K562 (cell line): ENCODE results near the gene PCDH9. TPM values are rescaled to one million over a fixed set of nuclear protein-coding genes. Genes with fewer than 3 reads are reported as not detected.

Source experiments
- ATAC-seq: fragments of 200-7000 bp; cut with Tn5 transposase; 3 replicates; pipeline ENCODE4 v1.9.1; 2020; ENCODE audit warnings: moderate library complexity
- BruUV-seq: library from RNA; stranded (reverse); fragments of 400-500 nt; replicated peaks from 2 replicates; lab custom pipeline; 2021; lab: Mats Ljungman, UMichigan
- CTCF ChIA-PET: fragments of 300-600 bp; formaldehyde crosslinking; extraction: SDS; loops from one replicate; lab custom pipeline; 2021; ENCODE audit warnings: low intra/inter-chr PET ratio; lab: Yijun Ruan, JAX
- POLR2A ChIA-PET: fragments of 300-600, 350-650 bp; sonication (Branson Sonifier 250); formaldehyde crosslinking; extraction: SDS; loops from one replicate; lab custom pipeline; 2021; ENCODE audit warnings: antibody characterized with exemption, inconsistent platforms; lab: Yijun Ruan, JAX
- DNase-seq, 4 experiments: peaks; one replicate each; pipeline versions ENCODE4 v3.0.0 to v3.0.0-alpha.2; 2011 to 2018; ENCODE audit warnings: low spot score in 3 of 4, mixed read lengths in 3 of 4; ENCODE audit errors: extremely low read depth in 1 of 4
- FAIRE-seq: peaks from 2 replicates; lab custom pipeline; 2011; peaks lifted over from hg19 to GRCh38; lab: Jason Lieb, UNC
- H2AFZ ChIP-seq: 2 replicates; pipeline ENCODE4 v1.6.0; 2011; ENCODE audit warnings: low read depth, low read length, control low read depth, inconsistent platforms
- H3K27ac ChIP-seq: fragments of 200-600 bp; 3 replicates; pipeline ENCODE4 v1.8.0; 2011; ENCODE audit warnings: low read depth, mild to moderate bottlenecking, control low read depth, inconsistent platforms, low read length, moderate library complexity, mixed read lengths; ENCODE audit errors: extremely low read depth
- H3K27me3 ChIP-seq, 2 experiments: fragments of 300-600 bp in 1 of 2; 2 replicates in 1 of 2; 3 replicates in 1 of 2; pipeline versions ENCODE4 v1.6.0 to v1.8.0; 2011; ENCODE audit warnings: inconsistent platforms in 2 of 2, low read length in 2 of 2, mild to moderate bottlenecking in 1 of 2, mixed read lengths in 1 of 2, moderate library complexity in 1 of 2; ENCODE audit not compliant: control insufficient read depth in 2 of 2, insufficient read depth in 2 of 2
- H3K36me3 ChIP-seq: fragments of 300-600 bp; 3 replicates; pipeline ENCODE4 v1.8.0; 2011; ENCODE audit warnings: mild to moderate bottlenecking, low read length, inconsistent platforms; ENCODE audit not compliant: control insufficient read depth, insufficient read depth
- H3K4me1 ChIP-seq, 2 experiments: fragments of 200-600 bp in 1 of 2; replicated peaks in 1 of 2; 2 replicates in 1 of 2; 3 replicates in 1 of 2; pipeline versions ENCODE4 v1.5.1 to v1.8.0; 2011; ENCODE audit warnings: inconsistent platforms in 2 of 2, low read length in 2 of 2, mild to moderate bottlenecking in 1 of 2, mixed read lengths in 1 of 2, moderate library complexity in 1 of 2; ENCODE audit not compliant: control insufficient read depth in 2 of 2, insufficient read depth in 2 of 2
- H3K4me2 ChIP-seq: 2 replicates; pipeline ENCODE4 v1.6.1; 2011; ENCODE audit warnings: low read length, control low read depth, inconsistent platforms, mixed read lengths; ENCODE audit not compliant: insufficient read depth
- H3K4me3 ChIP-seq: fragments of 200-600 bp; sonication (generic), shearing (Covaris generic); 2 replicates; pipeline ENCODE4 v1.5.1; 2016; ENCODE audit warnings: control low read depth, inconsistent platforms
- H3K79me2 ChIP-seq: fragments of 200-600 bp; 3 replicates; pipeline ENCODE4 v1.8.0; 2011; ENCODE audit warnings: low read length, inconsistent platforms; ENCODE audit not compliant: control insufficient read depth, insufficient read depth
- H3K9ac ChIP-seq, 2 experiments: 2 replicates each; pipeline versions ENCODE4 v1.6.0 to v1.6.1; 2011; ENCODE audit warnings: low read depth in 2 of 2, low read length in 2 of 2, control low read depth in 1 of 2, inconsistent platforms in 1 of 2, mild to moderate bottlenecking in 1 of 2, mixed read lengths in 1 of 2; ENCODE audit not compliant: insufficient read depth in 1 of 2
- H3K9me1 ChIP-seq: one replicate; pipeline ENCODE4 v1.6.0; 2011; ENCODE audit warnings: inconsistent platforms, mild to moderate bottlenecking, low read length, moderate library complexity; ENCODE audit not compliant: control insufficient read depth, insufficient read depth
- H3K9me3 ChIP-seq: replicated peaks from 2 replicates; pipeline ENCODE4 v1.5.1; 2011; ENCODE audit warnings: low read depth, low read length, inconsistent platforms; ENCODE audit not compliant: control insufficient read depth, insufficient read depth
- H4K20me1 ChIP-seq: replicated peaks from 2 replicates; pipeline ENCODE4 v1.6.1; 2011; ENCODE audit warnings: low read length, inconsistent platforms, mixed read lengths; ENCODE audit not compliant: control insufficient read depth, insufficient read depth
- EZH2 ChIP-seq: IDR thresholded peaks from 2 replicates; pipeline ENCODE4 v1.6.1; 2012; ENCODE audit warnings: low read depth, mild to moderate bottlenecking, inconsistent platforms, low read length, borderline replicate concordance
- HEY1 ChIP-seq: fragments of 250-450 bp; sonication (Bioruptor Pico); IDR thresholded peaks from 2 replicates; pipeline ENCODE4 v1.5.0; 2020; ENCODE audit warnings: mild to moderate bottlenecking, moderate library complexity, borderline replicate concordance
- HSF4 ChIP-seq: fragments of 250-450 bp; sonication (Bioruptor Pico); IDR thresholded peaks from 2 replicates; pipeline ENCODE4 v2.1.2; 2022; ENCODE audit warnings: mild to moderate bottlenecking, moderate library complexity, borderline replicate concordance
- IFI16 ChIP-seq: fragments of 250-450 bp; sonication (Bioruptor Pico); IDR thresholded peaks from 2 replicates; pipeline ENCODE4 v2.1.2; 2022; ENCODE audit warnings: mild to moderate bottlenecking, inconsistent platforms
- MITF ChIP-seq: IDR thresholded peaks from 2 replicates; pipeline ENCODE4 v1.6.1; 2014; ENCODE audit warnings: antibody characterized with exemption
- POLR2AphosphoS2 ChIP-seq: IDR thresholded peaks from 2 replicates; pipeline ENCODE4 v1.6.1; 2012; ENCODE audit warnings: low read length, improper control_type of control experiment
- TRIM25 ChIP-seq: fragments of 450-650 bp; IDR thresholded peaks from 2 replicates; pipeline ENCODE4 v1.7.0; 2016; ENCODE audit warnings: borderline replicate concordance
- WHSC1 ChIP-seq: IDR thresholded peaks from one replicate; pipeline ENCODE4 v1.6.1; 2012; ENCODE audit warnings: low read length, control low read depth, inconsistent platforms
- ZNF184 ChIP-seq: sonication (generic); formaldehyde crosslinking; IDR thresholded peaks from 2 replicates; pipeline ENCODE4 v1.5.0; 2020; ENCODE audit warnings: missing genetic modification reagents
- ZNF217 ChIP-seq: sonication (generic); formaldehyde crosslinking; IDR thresholded peaks from 2 replicates; pipeline ENCODE4 v1.8.0; 2022; ENCODE audit warnings: mild to moderate bottlenecking, missing genetic modification reagents
- ZNF764 ChIP-seq: fragments of 250-450 bp; sonication (Bioruptor Pico); IDR thresholded peaks from 2 replicates; pipeline ENCODE4 v1.4.0; 2020; ENCODE audit warnings: low read depth, mild to moderate bottlenecking, moderate library complexity
- whole genome bisulfite sequencing: fragments of 100-300 bp; shearing (Covaris generic); methylation state at CpG from one replicate; pipeline ENCODE4 v1.1.6; 2016; ENCODE audit warnings: low coverage, mixed read lengths; ENCODE audit not compliant: insufficient coverage; ENCODE audit errors: missing lambda C conversion rate; 5-methylcytosine and 5-hydroxymethylcytosine counted together
- in situ Hi-C: fragments of 300-500 bp; cut with MboI; formaldehyde crosslinking; loops from 4 replicates; pipeline ENCODE4 v1.15.0; 2018; ENCODE audit warnings: inconsistent platforms, mixed read lengths
- intact Hi-C: fragments of 100-400 bp; cut with micrococcal nuclease; formaldehyde crosslinking; loops from 2 replicates; pipeline ENCODE4 v1.14.2; 2022
- polyA plus RNA-seq, 8 experiments: library from polyadenylated mRNA; depleted of rRNA in 4 of 8; stranded (reverse) in 5 of 8; unstranded in 3 of 8; fragments of >200 nt; fragmentation: Nextera tagmentation in 2 of 8; fragmentation: Illumina TruSeq in 1 of 8; extraction: Ambion mirVana in 2 of 8; extraction: Trizol in 1 of 8; gene quantifications; 2 replicates each; pipeline versions ENCODE4 v1.2.1 to v1.2.3, GENCODE V29; 2011 to 2014; ENCODE audit warnings: inconsistent platforms in 1 of 8, missing spikeins in 1 of 8
- total RNA-seq, 7 experiments: library from RNA; depleted of rRNA in 6 of 7; stranded (reverse); fragments of >200 nt in 6 of 7; fragmentation: Illumina TruSeq in 2 of 7; extraction: Trizol in 2 of 7; gene quantifications; 2 replicates each; pipeline versions ENCODE4 v1.2.1 to v1.2.3, GENCODE V29; 2011 to 2021; ENCODE audit warnings: low replicate concordance in 1 of 7
- TF ChIP-seq, protein P1 (sequence below): sonication (generic); formaldehyde crosslinking; IDR thresholded peaks from 2 replicates; pipeline ENCODE4 v1.8.0; 2022; ENCODE audit warnings: mild to moderate bottlenecking, low read depth, missing genetic modification reagents

The PCDH9 gene
- total and polyA plus RNA-seq, 9 of the 15 experiments (the other 6 are each of a cell fraction or from before 2014, with no cell fraction given), result 1.1 to 6.7 (median 4.9) TPM

DNA sequence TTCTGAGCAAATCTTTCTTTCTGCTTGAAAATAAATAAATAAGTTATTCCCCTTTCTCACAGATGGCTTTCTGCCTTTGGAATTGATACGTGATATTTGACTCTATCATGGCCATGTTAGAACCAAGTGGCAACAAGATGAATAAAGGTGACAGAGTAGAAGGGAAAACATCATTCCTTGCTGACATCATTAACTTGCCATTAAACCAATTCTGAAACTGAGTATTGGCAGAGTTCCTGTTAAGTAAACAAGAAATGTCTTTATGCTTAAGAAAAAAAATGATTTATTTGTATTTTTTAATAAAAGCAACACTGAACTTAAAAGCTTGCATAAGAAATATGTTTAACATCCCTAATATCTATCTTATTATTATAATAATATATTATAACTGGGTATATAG is 828.1 kb downstream of the PCDH9 start:
- in situ Hi-C loops, result no loop called here
- TF ChIP-seq EZH2 (no peak), IFI16 (CRISPR knock-in tag) (no peak), WHSC1 (no peak), POLR2AphosphoS2 (no peak), ZNF184 (no peak), HEY1 (CRISPR knock-in tag) (no peak), HSF4 (no peak), MITF (no peak), ZNF764 (CRISPR knock-in tag) (no peak), ZNF217 (CRISPR knock-in tag) (no peak), TRIM25 (no peak)
- TF ChIP-seq, protein P1, sequence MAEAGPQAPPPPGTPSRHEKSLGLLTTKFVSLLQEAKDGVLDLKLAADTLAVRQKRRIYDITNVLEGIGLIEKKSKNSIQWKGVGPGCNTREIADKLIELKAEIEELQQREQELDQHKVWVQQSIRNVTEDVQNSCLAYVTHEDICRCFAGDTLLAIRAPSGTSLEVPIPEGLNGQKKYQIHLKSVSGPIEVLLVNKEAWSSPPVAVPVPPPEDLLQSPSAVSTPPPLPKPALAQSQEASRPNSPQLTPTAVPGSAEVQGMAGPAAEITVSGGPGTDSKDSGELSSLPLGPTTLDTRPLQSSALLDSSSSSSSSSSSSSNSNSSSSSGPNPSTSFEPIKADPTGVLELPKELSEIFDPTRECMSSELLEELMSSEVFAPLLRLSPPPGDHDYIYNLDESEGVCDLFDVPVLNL (CRISPR knock-in tag), result no peak
- ATAC-seq, result no peak

More for the DNA sequence above, 828.1 kb downstream of the PCDH9 start:
- no peak overlapping the region for H3K4me3 ChIP-seq
- no peaks in the 10 kb centered on the region for H4K20me1 ChIP-seq
- CTCF ChIA-PET, result no interaction called here
- no TSS peak for BruUV-seq
- FAIRE-seq (no peak), DNase-seq (no peak)
- WGBS, result 50% methylated on average over 1 of the region's 1 CpG
- no peaks in the 10 kb centered on the region for H3K27me3 ChIP-seq
- H3K9me3 ChIP-seq, result no peaks in the 10 kb centered on the region
- no peaks in the 10 kb centered on the region for H3K36me3 ChIP-seq
- intact Hi-C loops, result no loop called here
- H3K9ac ChIP-seq, result no peak overlapping the region
- H3K9me1 ChIP-seq, result no peaks in the 10 kb centered on the region
- POLR2A ChIA-PET, result no interaction called here
- H3K79me2 ChIP-seq, result no peaks in the 10 kb centered on the region
- no peaks in the 10 kb centered on the region for H3K4me1 ChIP-seq
- no peak overlapping the region for H2AFZ ChIP-seq
- H3K4me2 ChIP-seq, result no peak overlapping the region
- H3K27ac ChIP-seq, result no peak overlapping the region
